Lower leg skin (tissue), 3 donors: ENCODE data around the gene TMEM272.

Source experiments
- POLR2A ChIP-seq, 2 donors: fragments of 450-650 bp; IDR thresholded peaks; one replicate each; pipeline ENCODE4 v1.6.1; 2016 to 2017; ENCODE audit warnings: antibody characterized with exemption in 2 of 2, mild to moderate bottlenecking in 1 of 2, moderate library complexity in 1 of 2
- TF ChIP-seq, protein P1 (sequence below), 3 donors: fragments of 450-650 bp; IDR thresholded peaks; one replicate each; pipeline ENCODE4 v1.5.1; 2016; ENCODE audit warnings: antibody characterized with exemption in 3 of 3, mild to moderate bottlenecking in 3 of 3, moderate library complexity in 2 of 3

DNA sequence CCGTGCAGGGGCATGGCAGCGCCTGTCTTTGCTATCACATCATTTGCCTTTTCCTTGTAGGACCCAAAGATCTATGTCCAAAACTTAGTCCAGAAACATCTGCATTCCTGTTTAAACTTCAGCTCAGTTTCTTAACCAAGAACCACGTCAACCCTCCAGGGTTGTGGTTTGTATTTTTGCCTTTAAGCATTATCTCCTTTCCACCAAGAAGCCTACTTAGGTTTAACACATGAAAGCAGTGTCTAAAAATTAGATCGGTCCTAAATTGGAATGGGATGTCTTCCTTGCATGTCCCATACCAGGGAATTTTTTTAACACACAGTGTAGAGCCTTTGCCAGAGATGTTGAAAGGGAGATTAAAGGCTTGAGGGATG, 79.8 kb downstream of the TMEM272 start:
- TF ChIP-seq POLR2A (IDR thresholded peaks at IDR 0.05), result no peak
- TF ChIP-seq, protein P1, sequence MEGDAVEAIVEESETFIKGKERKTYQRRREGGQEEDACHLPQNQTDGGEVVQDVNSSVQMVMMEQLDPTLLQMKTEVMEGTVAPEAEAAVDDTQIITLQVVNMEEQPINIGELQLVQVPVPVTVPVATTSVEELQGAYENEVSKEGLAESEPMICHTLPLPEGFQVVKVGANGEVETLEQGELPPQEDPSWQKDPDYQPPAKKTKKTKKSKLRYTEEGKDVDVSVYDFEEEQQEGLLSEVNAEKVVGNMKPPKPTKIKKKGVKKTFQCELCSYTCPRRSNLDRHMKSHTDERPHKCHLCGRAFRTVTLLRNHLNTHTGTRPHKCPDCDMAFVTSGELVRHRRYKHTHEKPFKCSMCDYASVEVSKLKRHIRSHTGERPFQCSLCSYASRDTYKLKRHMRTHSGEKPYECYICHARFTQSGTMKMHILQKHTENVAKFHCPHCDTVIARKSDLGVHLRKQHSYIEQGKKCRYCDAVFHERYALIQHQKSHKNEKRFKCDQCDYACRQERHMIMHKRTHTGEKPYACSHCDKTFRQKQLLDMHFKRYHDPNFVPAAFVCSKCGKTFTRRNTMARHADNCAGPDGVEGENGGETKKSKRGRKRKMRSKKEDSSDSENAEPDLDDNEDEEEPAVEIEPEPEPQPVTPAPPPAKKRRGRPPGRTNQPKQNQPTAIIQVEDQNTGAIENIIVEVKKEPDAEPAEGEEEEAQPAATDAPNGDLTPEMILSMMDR (IDR thresholded peaks at IDR 0.05), result no peak
